Bladder microvascular endothelial cell (primary cell): Measurements from ENCODE around the gene MTURN. TPM values are rescaled to one million over a fixed set of nuclear protein-coding genes. Genes with fewer than 3 reads are reported as not detected.

Source experiments
- total RNA-seq: library from RNA; depleted of rRNA; stranded (reverse); fragments of >200 nt; gene quantifications from 2 replicates; pipeline ENCODE4 v1.2.3, GENCODE V29; 2014

MTURN gene
- 5.0 and 6.3 TPM in 2 replicates for total RNA-seq

GRCh38 chr7:30134611-30135300, at the start of gene MTURN:
TSS of gene MTURN (plus strand) at chr7:30134986. CDS start at chr7:30135137, 151 bp downstream.

Other genes with a start within 250 kb of the MTURN start
- 34.8 and 95.2 TPM in 2 replicates for gene SCRN1, start 145.2 kb upstream of the MTURN start, total RNA-seq
- gene FKBP14, start 108.3 kb upstream of the MTURN start, total RNA-seq, result 7.0 and 14.2 TPM in 2 replicates
- 7.8 and 20.5 TPM in 2 replicates for gene PLEKHA8, start 106.6 kb upstream of the MTURN start, total RNA-seq
- gene ZNRF2, start 149.6 kb downstream of the MTURN start, total RNA-seq, result 6.5 and 6.6 TPM in 2 replicates